ENCODE results near the gene FNDC3B.

FNDC3B gene

GRCh38 chr3:172115787-172116186, 76.4 kb downstream of the FNDC3B start:
- Histone ChIP-seq H3K27ac (ENCODE audit: extremely low read depth, low read depth, low read length) (no peak overlapping the region), H3K36me3 (ENCODE audit: control insufficient read depth in 2 of 2, insufficient read depth in 1 of 2, low read length in 2 of 2) (peaks cover 0 to 22% of the 10 kb centered on the region in 2 experiments; a peak in 1 of 3 replicates), H3K9me3 (ENCODE audit: control insufficient read depth, insufficient read depth, low read depth, low read length) (no peaks in the 10 kb centered on the region), H3K4me1 (ENCODE audit: control insufficient read depth, insufficient read depth, low read length) (0 out of 2 replicates have a peak, but pooled peaks cover 3% of the 10 kb centered on the region), H3K4me3 (ENCODE audit: low read depth, low read length) (no peak overlapping the region)
- TF ChIP-seq, protein P1, sequence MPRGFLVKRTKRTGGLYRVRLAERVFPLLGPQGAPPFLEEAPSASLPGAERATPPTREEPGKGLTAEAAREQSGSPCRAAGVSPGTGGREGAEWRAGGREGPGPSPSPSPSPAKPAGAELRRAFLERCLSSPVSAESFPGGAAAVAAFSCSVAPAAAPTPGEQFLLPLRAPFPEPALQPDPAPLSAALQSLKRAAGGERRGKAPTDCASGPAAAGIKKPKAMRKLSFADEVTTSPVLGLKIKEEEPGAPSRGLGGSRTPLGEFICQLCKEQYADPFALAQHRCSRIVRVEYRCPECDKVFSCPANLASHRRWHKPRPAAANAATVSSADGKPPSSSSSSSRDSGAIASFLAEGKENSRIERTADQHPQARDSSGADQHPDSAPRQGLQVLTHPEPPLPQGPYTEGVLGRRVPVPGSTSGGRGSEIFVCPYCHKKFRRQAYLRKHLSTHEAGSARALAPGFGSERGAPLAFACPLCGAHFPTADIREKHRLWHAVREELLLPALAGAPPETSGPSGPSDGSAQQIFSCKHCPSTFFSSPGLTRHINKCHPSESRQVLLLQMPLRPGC (tag by site-specific recombination; IDR thresholded peaks at IDR 0.05), result no peak
- TF ChIP-seq IKZF3 (tag by site-specific recombination; IDR thresholded peaks at IDR 0.05), result no peak
- no peak for TF ChIP-seq HOXD13 (CRISPR knock-in tag; IDR thresholded peaks at IDR 0.05; ENCODE audit: borderline replicate concordance)
- TF ChIP-seq ZNF785 (tag by site-specific recombination; IDR thresholded peaks at IDR 0.05), result no peak
- TF ChIP-seq ZNF184 (tag by site-specific recombination; IDR thresholded peaks at IDR 0.05), result no peak
- CTCF ChIA-PET, result interaction anchor here (0.6 kb wide), 1 partner anchor 38 kb away, joined by 3 read pairs; no protein-coding TSS in a partner anchor
- POLR2A ChIA-PET, result no interaction called here

DNA sequence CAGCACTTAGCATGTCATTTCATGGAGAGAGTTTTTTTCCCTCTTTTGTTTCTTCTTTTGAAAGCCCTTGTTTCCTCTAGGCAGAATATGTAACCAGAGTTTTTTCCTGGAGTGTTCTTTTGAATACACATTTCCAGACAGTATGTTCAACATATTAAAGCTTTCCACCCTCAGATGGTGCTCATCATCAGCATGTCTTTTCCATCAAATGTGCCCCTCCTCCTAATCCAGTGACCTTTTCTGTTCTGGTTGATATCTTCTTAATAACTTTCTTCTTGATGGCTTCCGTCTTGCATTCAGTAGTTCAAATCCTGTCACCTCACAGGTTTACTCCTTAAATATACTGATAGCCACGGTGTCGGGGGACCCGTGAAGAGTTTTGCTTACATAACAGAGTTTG, 78.6 kb downstream of the FNDC3B start:
- H3K4me1 ChIP-seq (ENCODE audit: control insufficient read depth, insufficient read depth, low read length), result 0 out of 2 replicates have a peak, but pooled peaks cover 3% of the 10 kb centered on the region
- TF ChIP-seq ZNF560 (tag by site-specific recombination; IDR thresholded peaks at IDR 0.05; ENCODE audit: borderline replicate concordance) (no peak), OSR2 (tag by site-specific recombination; IDR thresholded peaks at IDR 0.05) (no peak), ZNF324 (tag by site-specific recombination; IDR thresholded peaks at IDR 0.05) (no peak), ZBTB44 (tag by site-specific recombination; IDR thresholded peaks at IDR 0.05) (no peak), ZNF670 (tag by site-specific recombination; IDR thresholded peaks at IDR 0.05; ENCODE audit: low read depth) (no peak), ZFHX2 (tag by site-specific recombination; conservative IDR thresholded peaks at IDR 0.05) (no peak), ZNF202 (tag by site-specific recombination; IDR thresholded peaks at IDR 0.05; ENCODE audit: borderline replicate concordance) (no peak), ZNF114 (tag by site-specific recombination; IDR thresholded peaks at IDR 0.05) (no peak), ZNF391 (tag by site-specific recombination; IDR thresholded peaks at IDR 0.05; ENCODE audit: borderline replicate concordance, low read depth) (no peak), PATZ1 (tag by site-specific recombination; IDR thresholded peaks at IDR 0.05) (no peak), YY2 (tag by site-specific recombination; IDR thresholded peaks at IDR 0.05) (no peak), ZNF239 (tag by site-specific recombination; IDR thresholded peaks at IDR 0.05) (no peak), ZNF2 (tag by site-specific recombination; IDR thresholded peaks at IDR 0.05) (no peak), ZNF785 (tag by site-specific recombination; IDR thresholded peaks at IDR 0.05) (no peak), HOXA7 (CRISPR knock-in tag; IDR thresholded peaks at IDR 0.05; ENCODE audit: borderline replicate concordance) (no peak)
- TF ChIP-seq, protein P2, sequence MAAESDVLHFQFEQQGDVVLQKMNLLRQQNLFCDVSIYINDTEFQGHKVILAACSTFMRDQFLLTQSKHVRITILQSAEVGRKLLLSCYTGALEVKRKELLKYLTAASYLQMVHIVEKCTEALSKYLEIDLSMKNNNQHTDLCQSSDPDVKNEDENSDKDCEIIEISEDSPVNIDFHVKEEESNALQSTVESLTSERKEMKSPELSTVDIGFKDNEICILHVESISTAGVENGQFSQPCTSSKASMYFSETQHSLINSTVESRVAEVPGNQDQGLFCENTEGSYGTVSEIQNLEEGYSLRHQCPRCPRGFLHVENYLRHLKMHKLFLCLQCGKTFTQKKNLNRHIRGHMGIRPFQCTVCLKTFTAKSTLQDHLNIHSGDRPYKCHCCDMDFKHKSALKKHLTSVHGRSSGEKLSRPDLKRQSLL (tag by site-specific recombination; IDR thresholded peaks at IDR 0.05), result no peak
- ChIA-PET CTCF (no interaction called here), POLR2A (no interaction called here)
- no peaks in the 10 kb centered on the region for H3K9me3 ChIP-seq (ENCODE audit: control insufficient read depth, insufficient read depth, low read depth, low read length)
- peaks cover 0 to 19% of the 10 kb centered on the region in 2 experiments; a peak in 1 of 3 replicates for H3K36me3 ChIP-seq (ENCODE audit: control insufficient read depth in 2 of 2, insufficient read depth in 1 of 2, low read length in 2 of 2)
- no peak overlapping the region for H3K27ac ChIP-seq (ENCODE audit: extremely low read depth, low read depth, low read length)
- no peak overlapping the region for H3K4me3 ChIP-seq (ENCODE audit: low read depth, low read length)
